Activated CD8-positive, alpha-beta memory T cell treated with anti-CD3 and anti-CD28 coated beads, Interleukin-2, amount 50 U/mL, for 1 hour (primary cell): ENCODE data around the gene RANGAP1.

Experiments
- DNase-seq: peaks from one replicate; pipeline ENCODE4 v3.0.0-alpha.2; 2020; ENCODE audit errors: extremely low read depth

The RANGAP1 gene

GRCh38 chr22:41234815-41235695 is 50.9 kb downstream of the RANGAP1 start:
- no peak for DNase-seq

- no peak for DNase-seq
Measured at GRCh38 chr22:41231369-41231768, 54.6 kb downstream of the RANGAP1 start.

GRCh38 chr22:41230401-41230785 is 55.6 kb downstream of the RANGAP1 start:
- DNase-seq: no peak

GRCh38 chr22:41229730-41230400 is 56.1 kb downstream of the RANGAP1 start:
- no peak for DNase-seq

- no peak for DNase-seq
Measured at GRCh38 chr22:41229215-41229614, 56.8 kb downstream of the RANGAP1 start.

GRCh38 chr22:41226723-41227655 is 59.0 kb downstream of the RANGAP1 start:
- no peak for DNase-seq

- DNase-seq: no peak
Measured at GRCh38 chr22:41223535-41223934, 62.5 kb downstream of the RANGAP1 start.

GRCh38 chr22:41222846-41223507 is 63.0 kb downstream of the RANGAP1 start:
- DNase-seq: no peak

- DNase-seq: no peak
Measured at GRCh38 chr22:41217553-41218157, 68.3 kb downstream of the RANGAP1 start.

GRCh38 chr22:41216984-41217383 is 69.0 kb downstream of the RANGAP1 start:
- no peak for DNase-seq

- no peak for DNase-seq
Measured at GRCh38 chr22:41215926-41216325, 70.1 kb downstream of the RANGAP1 start.

- no peak for DNase-seq
Measured at GRCh38 chr22:41215409-41215808, 70.6 kb downstream of the RANGAP1 start.

GRCh38 chr22:41206719-41207118 is 79.3 kb downstream of the RANGAP1 start:
- DNase-seq: no peak

- peak; percentile 95 for DNase-seq
Measured at GRCh38 chr22:41204992-41205900, 80.7 kb downstream of the RANGAP1 start, which contains the start of gene L3MBTL2. Gene L3MBTL2 (plus strand): TSS chr22:41205312. CDS start chr22:41205363, 51 bp downstream.

GRCh38 chr22:41204066-41204465 is 81.9 kb downstream of the RANGAP1 start:
- DNase-seq: no peak

GRCh38 chr22:41203118-41203517 is 82.9 kb downstream of the RANGAP1 start:
- no peak for DNase-seq

- DNase-seq: no peak
Measured at GRCh38 chr22:41201141-41201540, 84.8 kb downstream of the RANGAP1 start.

- no peak for DNase-seq
Measured at GRCh38 chr22:41198027-41198580, 87.9 kb downstream of the RANGAP1 start.
